Measurements from ENCODE around the gene KDM1A. TPM values are rescaled to one million over a fixed set of nuclear protein-coding genes. Genes with fewer than 3 reads are reported as not detected.

KDM1A gene
- total and polyA plus RNA-seq, 2 donors (not counting 1 experiment from before 2014, with no cell fraction given) = 30.2 to 47.4 TPM

DNA sequence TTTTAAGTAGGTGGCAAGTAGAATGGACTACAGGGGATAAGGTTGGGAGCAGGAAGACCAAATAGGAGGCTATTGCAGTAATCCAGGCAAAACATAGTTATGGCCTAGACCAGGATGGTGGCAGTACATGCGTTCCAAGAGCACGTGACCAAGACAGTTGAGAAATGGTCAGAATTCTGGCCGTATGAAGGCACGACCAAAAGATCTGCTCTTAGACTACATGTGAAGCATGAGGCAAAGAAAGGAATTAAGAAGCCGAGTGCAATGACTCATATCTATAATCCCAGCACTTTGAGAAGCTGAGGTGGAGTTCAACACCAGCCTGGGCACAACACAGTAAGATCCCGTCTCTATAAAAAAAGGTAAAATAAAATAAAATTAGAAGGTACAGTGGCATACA is 78.0 kb downstream of the KDM1A start:
- Histone ChIP-seq H3K36me3 (replicated peaks in 1 of 2; ENCODE audit: control extremely low read depth in 1 of 2, control insufficient read depth in 1 of 2, extremely low read depth in 1 of 2, insufficient read depth in 2 of 2, low read length in 1 of 2) (peaks cover 0 to 19% of the 10 kb centered on the region in 2 experiments), H3K9me3 (ENCODE audit: control extremely low read depth in 1 of 3, control insufficient read depth in 2 of 3, insufficient read depth in 1 of 3, low read length in 2 of 3) (no peaks in the 10 kb centered on the region), H4K20me1 (ENCODE audit: control insufficient read depth, insufficient read depth, low read length, poor library complexity, severe bottlenecking) (peaks cover 6% of the 10 kb centered on the region), H3K4me1 (ENCODE audit: control insufficient read depth in 2 of 2, insufficient read depth in 2 of 2, low read length in 2 of 2) (peaks cover 3 to 6% of the 10 kb centered on the region in 2 donors), H3K27ac (ENCODE audit: low read length in 2 of 2) (no peak overlapping the region), H3K9ac (ENCODE audit: low read length) (no peak overlapping the region), H3K4me2 (replicated peaks; ENCODE audit: low read depth, low read length, poor library complexity, severe bottlenecking) (no peak overlapping the region), H3K4me3 (ENCODE audit: control extremely low read depth in 1 of 5, extremely low read depth in 1 of 5, insufficient read depth in 1 of 5, low read depth in 2 of 5, low read length in 4 of 5) (no peak overlapping the region), H3K27me3 (replicated peaks in 1 of 4; ENCODE audit: control extremely low read depth in 1 of 4, control insufficient read depth in 3 of 4, insufficient read depth in 4 of 4, low read length in 3 of 4) (no peaks in the 10 kb centered on the region), H2AFZ (ENCODE audit: insufficient read depth, low read depth, low read length, poor library complexity, severe bottlenecking) (no peak overlapping the region), H3K79me2 (ENCODE audit: control insufficient read depth, insufficient read depth, low read length) (peaks cover 6% of the 10 kb centered on the region)
- TF ChIP-seq EZH2 (IDR thresholded peaks at IDR 0.05; ENCODE audit: borderline replicate concordance, insufficient read depth, low read depth, low read length, poor library complexity, severe bottlenecking) = no peak
- no peak for TF ChIP-seq CTCF (IDR thresholded peaks at IDR 0.05)
- intact Hi-C loops (cut with micrococcal nuclease) = loop anchor here (10.0 kb wide), 1 partner anchor 187 kb away; no protein-coding TSS in a partner anchor
- CTCF ChIA-PET = interaction anchor here (1.0 to 20.1 kb wide), 4 partner anchors 20 to 242 kb away, joined by 3 to 884 read pairs (median 24); no protein-coding TSS in a partner anchor
- no peaks in the 10 kb centered on the region for H3K27me3 Mint-ChIP-seq
- no peak overlapping the region for H3K4me3 Mint-ChIP-seq
- no peak overlapping the region for H3K27ac Mint-ChIP-seq
- POLR2A ChIA-PET = no interaction called here
- no peak for ATAC-seq (ENCODE audit: low read depth)
- DNase-seq = no peak
- H3K4me1 Mint-ChIP-seq = peaks cover 9% of the 10 kb centered on the region
- 100% methylated on average over 4 of the region's 6 CpGs for WGBS (ENCODE audit: insufficient coverage)
- H3K9me3 Mint-ChIP-seq (ENCODE audit: insufficient read depth) = no peaks in the 10 kb centered on the region

- peaks cover 6% of the 10 kb centered on the region for H3K79me2 ChIP-seq (ENCODE audit: control insufficient read depth, insufficient read depth, low read length)
- no peaks in the 10 kb centered on the region for H3K27me3 Mint-ChIP-seq
- H3K9me3 ChIP-seq (ENCODE audit: control extremely low read depth in 1 of 3, control insufficient read depth in 2 of 3, insufficient read depth in 1 of 3, low read length in 2 of 3) = no peaks in the 10 kb centered on the region
- ATAC-seq (ENCODE audit: low read depth) = peak; percentile 87
- H3K4me1 ChIP-seq (ENCODE audit: control insufficient read depth in 2 of 2, insufficient read depth in 2 of 2, low read length in 2 of 2) = peaks cover 7 to 12% of the 10 kb centered on the region in 2 donors
- TF ChIP-seq CTCF (IDR thresholded peaks at IDR 0.05) (peak; percentile 93), EZH2 (IDR thresholded peaks at IDR 0.05; ENCODE audit: borderline replicate concordance, insufficient read depth, low read depth, low read length, poor library complexity, severe bottlenecking) (no peak)
- peak overlapping the region; percentile 43 for H2AFZ ChIP-seq (ENCODE audit: insufficient read depth, low read depth, low read length, poor library complexity, severe bottlenecking)
- peaks cover 15% of the 10 kb centered on the region for H3K4me1 Mint-ChIP-seq
- H3K4me2 ChIP-seq (replicated peaks; ENCODE audit: low read depth, low read length, poor library complexity, severe bottlenecking) = peak overlapping the region; percentile 52
- H3K27ac ChIP-seq (ENCODE audit: low read length in 2 of 2) = no peak overlapping the region
- no peak overlapping the region for H3K9ac ChIP-seq (ENCODE audit: low read length)
- H3K9me3 Mint-ChIP-seq (ENCODE audit: insufficient read depth) = no peaks in the 10 kb centered on the region
- ChIA-PET CTCF (interaction anchor here (0.5 to 20.1 kb wide), 28 partner anchors 9 to 1354 kb away, joined by 3 to 884 read pairs (median 4); partner anchors contain the start of genes E2F2 and LUZP1), POLR2A (no interaction called here)
- intact Hi-C loops (cut with micrococcal nuclease) = loop anchor here (1.0 to 10.0 kb wide), 3 partner anchors 86 to 186 kb away; no protein-coding TSS in a partner anchor
- H3K27ac Mint-ChIP-seq = no peak overlapping the region
- H3K4me3 ChIP-seq (ENCODE audit: control extremely low read depth in 1 of 5, extremely low read depth in 1 of 5, insufficient read depth in 1 of 5, low read depth in 2 of 5, low read length in 4 of 5) = no peak overlapping the region
- H3K36me3 ChIP-seq (replicated peaks in 1 of 2; ENCODE audit: control extremely low read depth in 1 of 2, control insufficient read depth in 1 of 2, extremely low read depth in 1 of 2, insufficient read depth in 2 of 2, low read length in 1 of 2) = peaks cover 0 to 6% of the 10 kb centered on the region in 2 experiments
- WGBS (ENCODE audit: insufficient coverage) = 58% methylated on average over 10 of the region's 12 CpGs
- H3K4me3 Mint-ChIP-seq = peak overlapping the region; percentile 2
- DNase-seq = peak; percentile 79
- no peaks in the 10 kb centered on the region for H3K27me3 ChIP-seq (replicated peaks in 1 of 4; ENCODE audit: control extremely low read depth in 1 of 4, control insufficient read depth in 3 of 4, insufficient read depth in 4 of 4, low read length in 3 of 4)
- H4K20me1 ChIP-seq (ENCODE audit: control insufficient read depth, insufficient read depth, low read length, poor library complexity, severe bottlenecking) = peaks cover 6% of the 10 kb centered on the region
These were observed 79.3 kb downstream of the KDM1A start for GRCh38 chr1:23098463-23099170.
